Body of pancreas (tissue), 4 donors: Measurements from ENCODE around the gene PI4K2A.
"Not testable (repeated sequence)": the region's sequence is repeated elsewhere in the genome, so short reads cannot be mapped to it uniquely, and the experiment has no call there.

Source experiments
- CTCF ChIP-seq, 7 experiments: fragments of 450-650 bp in 4 of 7; fragments of 200-600 bp in 3 of 7; sonication (generic) in 3 of 7; IDR thresholded peaks; one replicate each; pipeline ENCODE4 v1.5.1; 2016 to 2019; ENCODE audit warnings: antibody characterized with exemption in 7 of 7
- POLR2A ChIP-seq, 3 donors: fragments of 450-650 bp; IDR thresholded peaks; one replicate each; pipeline ENCODE4 v1.6.1; 2016; ENCODE audit warnings: antibody characterized with exemption in 3 of 3, mild to moderate bottlenecking in 2 of 3

- not testable (repeated sequence) for TF ChIP-seq CTCF, POLR2A (IDR thresholded peaks at IDR 0.05)
Measured at GRCh38 chr10:97639090-97639489, 1.4 kb upstream of the PI4K2A start.
